Neutrophil (primary cell): ENCODE data around the gene IMPG2.

Experiments
- H3K27ac ChIP-seq: fragments of 200-600 bp; sonication (generic); 2 replicates; pipeline ENCODE4 v1.5.1; 2016; ENCODE audit warnings: mild to moderate bottlenecking, moderate library complexity
- H3K27me3 ChIP-seq: fragments of 200-600 bp; sonication (generic); 2 replicates; pipeline ENCODE4 v1.6.0; 2016; ENCODE audit warnings: mild to moderate bottlenecking
- H3K36me3 ChIP-seq: fragments of 200-600 bp; sonication (generic); 2 replicates; pipeline ENCODE4 v1.5.1; 2017
- H3K4me1 ChIP-seq, 2 experiments: fragments of 200-600 bp in 1 of 2; sonication (generic) in 1 of 2; 1 replicate in 1 of 2; 2 replicates in 1 of 2; pipeline versions ENCODE4 v1.5.1 to v1.6.1; 2013 to 2016; ENCODE audit warnings: low read depth in 1 of 2, low read length in 1 of 2, mild to moderate bottlenecking in 1 of 2, moderate library complexity in 1 of 2; ENCODE audit not compliant: control insufficient read depth in 1 of 2, insufficient read depth in 1 of 2
- H3K4me3 ChIP-seq, 2 experiments: fragments of 200-600 bp in 1 of 2; sonication (generic) in 1 of 2; 1 replicate in 1 of 2; 2 replicates in 1 of 2; pipeline ENCODE4 v1.5.1; 2013 to 2016; ENCODE audit warnings: low read depth in 1 of 2, low read length in 1 of 2, mild to moderate bottlenecking in 1 of 2, moderate library complexity in 1 of 2
- H3K9me3 ChIP-seq: fragments of 200-600 bp; sonication (generic); 2 replicates; pipeline ENCODE4 v1.5.1; 2016
- CTCF ChIP-seq: fragments of 200-600 bp; sonication (generic); IDR thresholded peaks from 2 replicates; pipeline ENCODE4 v1.5.1; 2016; ENCODE audit warnings: antibody characterized with exemption

The IMPG2 gene

GRCh38 chr3:101288294-101288693 lies 32.1 kb downstream of the IMPG2 start:
- no peak for TF ChIP-seq CTCF
- H3K4me1 ChIP-seq, result no peaks in the 10 kb centered on the region
- H3K4me3 ChIP-seq, result no peak overlapping the region
- no peaks in the 10 kb centered on the region for H3K27me3 ChIP-seq
- H3K27ac ChIP-seq, result no peak overlapping the region
- H3K36me3 ChIP-seq, result no peaks in the 10 kb centered on the region
- H3K9me3 ChIP-seq, result no peaks in the 10 kb centered on the region

- TF ChIP-seq CTCF, result no peak
- Histone ChIP-seq H3K4me3 (no peak overlapping the region), H3K9me3 (no peaks in the 10 kb centered on the region), H3K27me3 (no peaks in the 10 kb centered on the region), H3K4me1 (no peaks in the 10 kb centered on the region), H3K27ac (no peak overlapping the region), H3K36me3 (no peaks in the 10 kb centered on the region)
These were observed 35.6 kb downstream of the IMPG2 start for GRCh38 chr3:101284757-101285156.

- no peaks in the 10 kb centered on the region for H3K9me3 ChIP-seq
- no peaks in the 10 kb centered on the region for H3K4me1 ChIP-seq
- no peaks in the 10 kb centered on the region for H3K36me3 ChIP-seq
- no peak for TF ChIP-seq CTCF
- H3K4me3 ChIP-seq, result no peak overlapping the region
- H3K27ac ChIP-seq, result no peak overlapping the region
- no peaks in the 10 kb centered on the region for H3K27me3 ChIP-seq
These were observed 38.8 kb downstream of the IMPG2 start for GRCh38 chr3:101281521-101282030.

- Histone ChIP-seq H3K9me3 (no peaks in the 10 kb centered on the region), H3K4me1 (no peaks in the 10 kb centered on the region), H3K27ac (no peak overlapping the region), H3K27me3 (no peaks in the 10 kb centered on the region), H3K4me3 (no peak overlapping the region), H3K36me3 (no peaks in the 10 kb centered on the region)
- no peak for TF ChIP-seq CTCF
These were observed 40.5 kb downstream of the IMPG2 start for GRCh38 chr3:101279765-101280385.

- Histone ChIP-seq H3K4me3 (no peak overlapping the region), H3K27ac (no peak overlapping the region), H3K4me1 (no peaks in the 10 kb centered on the region), H3K27me3 (no peaks in the 10 kb centered on the region), H3K9me3 (no peaks in the 10 kb centered on the region), H3K36me3 (no peaks in the 10 kb centered on the region)
- TF ChIP-seq CTCF, result no peak
These were observed 41.2 kb downstream of the IMPG2 start for GRCh38 chr3:101279162-101279561.
